ENCODE measurements around the gene B4GALT6. TPM values are rescaled to one million over a fixed set of nuclear protein-coding genes. Genes with fewer than 3 reads are reported as not detected.

B4GALT6 gene
- total RNA-seq (2022; extraction: Qiagen RNA extraction), result 4.2 to 7.5 TPM (median 5.4 TPM) in 5 replicates

GRCh38 chr18:31684279-31685096 is at the start of gene B4GALT6:
TSS of gene B4GALT6 (minus strand) at chr18:31684581. CDS start at chr18:31684426, 155 bp downstream.

GRCh38 chr18:31591628-31592027 is 92.8 kb downstream of the B4GALT6 start, which contains the start of gene TTR:
TSS of gene TTR (plus strand) at chr18:31591877. CDS start at chr18:31591903, 26 bp downstream.

Other genes with a start within 250 kb of the B4GALT6 start
- 0.01 to 0.02 TPM (median 0.02 TPM) in 3 of 5 replicates, not detected in the others for gene DSG3, start 236.8 kb downstream of the B4GALT6 start, total RNA-seq (2022; extraction: Qiagen RNA extraction)
- gene DSG2, start 186.4 kb downstream of the B4GALT6 start, total RNA-seq (2022; extraction: Qiagen RNA extraction), result 43.0 to 81.7 TPM (median 62.8 TPM) in 5 replicates
- 0.25 to 0.43 TPM (median 0.30 TPM) in 4 of 5 replicates, not detected in the other for gene TTR, start 92.7 kb downstream of the B4GALT6 start, total RNA-seq (2022; extraction: Qiagen RNA extraction)
- gene SLC25A52, start 76.3 kb upstream of the B4GALT6 start, total RNA-seq (2022; extraction: Qiagen RNA extraction), result not detected in 5 replicates

Measured in A549 treated with Hydrocortisone at 1 μM for 4 hours (cell line).